GM04503 (cell line): ENCODE measurements around the gene PDE3A.
"Not testable (repeated sequence)": the region's sequence is repeated elsewhere in the genome, so short reads cannot be mapped to it uniquely, and the experiment has no call there.

Experiments
- DNase-seq: peaks from one replicate; pipeline ENCODE4 v3.0.0-alpha.2; 2012; ENCODE audit warnings: low read depth

The PDE3A gene

GRCh38 chr12:20374795-20375194, 6.5 kb downstream of the PDE3A start:
- DNase-seq, result no peak

DNA sequence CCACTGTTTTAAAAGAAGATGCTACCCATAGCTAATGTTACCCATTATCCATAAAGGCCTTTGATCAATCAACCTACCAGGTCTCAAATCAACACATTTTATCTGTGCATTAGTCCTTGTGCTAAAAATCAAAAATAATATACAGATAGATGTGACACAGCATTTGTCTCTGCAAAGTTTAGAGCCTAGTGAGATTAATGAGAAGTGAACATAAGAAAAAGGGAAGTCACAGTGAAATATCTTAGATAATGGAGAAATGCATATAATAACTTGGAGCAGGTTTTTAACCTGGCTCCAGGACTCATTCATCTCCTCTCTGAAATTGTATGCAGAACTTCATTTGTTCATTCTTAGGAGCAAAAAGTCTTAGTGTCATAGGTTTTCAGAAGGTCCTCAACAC, 7.2 kb downstream of the PDE3A start:
- no peak for DNase-seq

DNA sequence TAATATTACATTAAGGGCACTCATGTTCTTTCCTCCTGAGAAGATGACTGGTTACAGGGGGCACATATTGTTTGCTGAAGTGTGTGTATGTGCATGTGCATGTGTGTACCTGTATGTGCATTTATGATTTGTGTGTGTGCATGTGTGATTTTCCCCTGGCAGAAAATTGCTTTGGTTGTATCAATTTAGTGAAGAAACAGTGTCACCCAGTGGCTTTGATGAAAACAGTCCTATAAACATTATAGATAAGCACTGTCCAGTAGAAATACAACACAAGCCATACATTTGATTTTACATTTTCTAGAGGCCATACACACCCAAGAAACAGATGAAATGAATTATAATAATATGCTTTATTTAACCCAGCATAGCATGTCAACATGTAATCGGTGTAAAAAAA, 8.6 kb downstream of the PDE3A start:
- DNase-seq, result no peak

- no peak for DNase-seq
Observed at GRCh38 chr12:20377750-20378149, 9.4 kb downstream of the PDE3A start.

GRCh38 chr12:20382117-20382516, 13.8 kb downstream of the PDE3A start:
- DNase-seq, result no peak

- DNase-seq, result no peak
Observed at GRCh38 chr12:20383612-20384011, 15.3 kb downstream of the PDE3A start.

DNA sequence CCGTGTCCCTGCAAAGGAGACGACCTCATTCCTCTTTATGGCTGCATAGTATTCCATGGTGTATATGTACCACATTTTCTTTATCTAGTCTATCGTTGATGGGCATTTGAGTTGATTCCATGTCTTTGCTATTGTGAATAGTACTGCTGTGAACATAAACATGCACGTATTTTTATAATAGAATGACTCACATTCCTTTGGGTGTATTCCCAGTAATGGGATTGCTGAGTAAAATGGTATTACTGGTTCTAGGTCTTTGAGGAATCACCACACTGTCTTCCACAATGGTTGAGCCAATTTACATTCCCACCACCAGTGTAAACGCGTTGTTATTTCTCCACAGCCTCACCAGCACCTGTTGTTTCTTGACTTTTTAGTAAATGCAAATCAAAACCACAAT, 16.5 kb downstream of the PDE3A start:
- DNase-seq, result not testable (repeated sequence)

- DNase-seq, result no peak
Observed at GRCh38 chr12:20390846-20391245, 22.5 kb downstream of the PDE3A start.

GRCh38 chr12:20392339-20392738, 24.0 kb downstream of the PDE3A start:
- no peak for DNase-seq

DNA sequence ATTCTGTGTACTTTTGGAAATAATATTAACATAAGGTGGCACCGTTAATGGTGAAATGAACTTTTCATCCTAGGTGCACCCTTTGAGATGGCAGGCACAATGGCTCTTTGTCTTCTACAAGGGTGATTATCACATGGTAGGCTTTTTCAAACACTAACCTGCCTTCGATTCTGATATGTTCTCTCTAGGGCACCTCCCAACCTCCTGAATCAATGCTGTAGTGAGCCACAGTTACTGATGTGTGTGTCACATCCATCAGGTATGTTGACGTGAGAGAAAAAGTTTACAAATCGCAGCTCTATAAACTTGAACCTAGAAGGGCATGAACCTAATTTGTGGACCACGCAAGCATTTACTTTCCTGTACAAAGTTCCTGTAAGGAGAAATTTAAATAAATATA, 25.4 kb downstream of the PDE3A start:
- DNase-seq, result no peak

DNA sequence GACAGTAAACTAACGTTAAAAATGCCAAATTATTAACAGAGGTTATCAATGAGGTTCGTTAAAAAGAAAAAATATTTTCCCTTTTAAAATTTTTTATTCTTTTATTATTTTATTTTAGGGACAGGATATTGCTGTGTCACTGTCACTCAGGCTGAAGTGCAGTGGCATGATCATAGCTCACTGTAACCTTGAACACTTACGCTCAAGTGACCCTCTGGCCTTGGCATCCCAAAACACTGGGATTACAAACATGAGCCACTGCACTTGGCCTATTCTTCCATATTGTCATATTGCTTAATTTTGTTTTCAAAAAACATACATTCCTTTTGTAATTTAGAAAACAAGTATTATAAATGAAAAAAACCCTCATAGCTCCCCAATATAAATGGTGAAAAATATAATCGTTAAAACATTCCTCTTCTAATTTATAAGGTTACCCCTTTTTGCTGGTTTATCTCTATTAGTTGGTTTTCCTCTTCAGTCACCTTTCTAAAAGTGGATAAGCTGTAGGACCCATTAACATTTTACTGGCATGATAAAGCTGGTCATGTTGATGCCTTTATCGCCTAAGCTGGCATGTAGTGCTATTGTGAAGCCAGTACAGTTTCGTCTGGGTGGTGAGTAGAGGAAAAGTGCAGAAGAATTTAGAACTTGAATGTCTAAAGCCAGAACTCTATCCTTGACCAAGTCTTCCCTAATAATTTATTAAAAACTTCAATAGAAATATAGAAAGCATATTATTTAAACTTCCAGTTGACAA, 27.6 kb downstream of the PDE3A start:
- no peak for DNase-seq

DNA sequence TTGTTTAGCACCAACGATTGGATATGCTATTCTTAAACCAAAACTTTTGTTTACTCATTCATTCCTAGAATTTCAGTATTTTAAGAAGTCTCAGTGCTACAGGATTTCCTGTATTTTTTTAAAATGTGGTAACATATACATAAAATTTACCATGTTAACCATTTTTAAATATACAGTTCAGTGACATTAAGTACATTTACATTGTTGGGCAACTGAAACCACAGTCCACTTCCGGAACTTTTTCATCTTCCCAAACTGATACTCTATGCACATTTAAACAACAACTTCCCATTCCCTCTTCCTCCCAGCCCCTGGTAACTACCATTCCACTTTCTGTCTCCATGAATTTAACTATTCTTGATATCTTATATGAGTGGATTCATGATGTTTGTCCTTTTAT, 30.3 kb downstream of the PDE3A start:
- no peak for DNase-seq

DNA sequence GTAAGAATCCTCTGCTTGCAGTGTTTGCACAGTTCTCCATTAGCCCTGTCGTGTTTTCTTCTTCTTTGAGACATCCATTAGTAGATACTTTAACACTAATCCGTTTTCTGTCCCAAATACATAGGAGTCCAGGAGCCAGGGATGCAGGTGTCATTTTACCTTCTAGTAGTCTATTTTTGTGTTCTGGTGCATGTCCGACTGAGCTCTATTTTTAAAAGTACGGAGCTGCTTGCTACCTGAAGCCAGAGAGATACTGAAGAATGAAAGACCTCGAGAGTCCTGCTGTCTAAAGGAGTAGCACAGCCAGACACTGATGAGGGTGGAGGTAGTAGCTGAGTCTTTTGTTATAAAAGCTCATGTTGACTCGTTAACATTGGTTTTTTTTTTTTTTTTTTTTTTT, 31.7 kb downstream of the PDE3A start:
- DNase-seq, result no peak

DNA sequence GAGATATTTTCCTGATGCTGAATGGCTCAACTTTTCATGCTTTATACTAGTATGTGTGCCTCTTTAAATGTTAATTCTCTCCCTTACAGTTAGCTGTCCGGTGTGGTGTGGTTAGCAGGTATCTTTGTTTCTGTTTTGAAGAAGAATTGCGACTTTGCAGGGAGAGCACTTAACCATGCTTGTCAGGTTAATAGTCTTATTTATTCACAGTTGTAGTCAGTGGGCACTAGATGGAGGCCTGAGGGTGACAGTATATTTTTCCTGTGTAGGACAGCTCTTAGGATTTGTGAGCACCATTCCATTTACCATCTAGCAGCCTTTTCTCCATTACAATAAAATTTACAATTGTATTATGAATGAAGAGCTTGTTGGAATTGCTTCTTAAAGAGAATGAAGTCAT, 34.9 kb downstream of the PDE3A start:
- no peak for DNase-seq

DNA sequence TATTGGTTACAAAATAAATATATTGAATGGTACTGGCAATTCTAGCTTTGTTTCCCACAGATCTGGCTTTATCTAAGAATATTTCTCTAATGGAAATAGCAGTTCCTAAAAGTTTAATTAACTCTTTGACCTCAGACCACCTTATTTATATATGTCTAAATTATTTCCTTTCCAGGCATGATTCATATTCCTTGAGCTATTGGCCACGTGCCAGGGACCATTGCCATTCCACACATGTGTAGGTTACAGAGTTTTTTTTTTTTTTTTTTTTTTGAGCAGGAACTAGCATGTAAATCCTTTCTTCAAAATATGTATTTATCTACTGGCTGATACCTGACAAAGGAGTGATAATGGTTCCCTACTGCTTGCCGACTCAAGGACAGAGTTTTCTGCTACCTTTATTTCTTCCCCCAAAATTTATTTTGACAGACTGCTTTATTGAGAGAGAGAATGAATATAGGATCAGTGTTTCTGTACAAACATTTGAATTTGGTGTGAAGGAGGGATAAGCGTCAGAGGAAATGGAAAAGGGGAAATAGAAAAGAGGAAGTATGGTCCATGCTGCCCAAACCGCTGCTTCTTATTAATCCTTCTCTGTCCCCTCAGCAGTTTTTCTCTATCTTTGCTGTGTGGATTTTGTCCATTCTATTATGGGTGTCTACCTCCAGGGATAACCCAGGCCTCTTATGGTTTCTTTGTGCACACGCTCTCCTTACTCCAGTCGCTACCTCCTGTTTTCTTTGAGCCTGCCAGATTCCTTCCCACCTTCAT, 36.4 kb downstream of the PDE3A start:
- no peak for DNase-seq

DNA sequence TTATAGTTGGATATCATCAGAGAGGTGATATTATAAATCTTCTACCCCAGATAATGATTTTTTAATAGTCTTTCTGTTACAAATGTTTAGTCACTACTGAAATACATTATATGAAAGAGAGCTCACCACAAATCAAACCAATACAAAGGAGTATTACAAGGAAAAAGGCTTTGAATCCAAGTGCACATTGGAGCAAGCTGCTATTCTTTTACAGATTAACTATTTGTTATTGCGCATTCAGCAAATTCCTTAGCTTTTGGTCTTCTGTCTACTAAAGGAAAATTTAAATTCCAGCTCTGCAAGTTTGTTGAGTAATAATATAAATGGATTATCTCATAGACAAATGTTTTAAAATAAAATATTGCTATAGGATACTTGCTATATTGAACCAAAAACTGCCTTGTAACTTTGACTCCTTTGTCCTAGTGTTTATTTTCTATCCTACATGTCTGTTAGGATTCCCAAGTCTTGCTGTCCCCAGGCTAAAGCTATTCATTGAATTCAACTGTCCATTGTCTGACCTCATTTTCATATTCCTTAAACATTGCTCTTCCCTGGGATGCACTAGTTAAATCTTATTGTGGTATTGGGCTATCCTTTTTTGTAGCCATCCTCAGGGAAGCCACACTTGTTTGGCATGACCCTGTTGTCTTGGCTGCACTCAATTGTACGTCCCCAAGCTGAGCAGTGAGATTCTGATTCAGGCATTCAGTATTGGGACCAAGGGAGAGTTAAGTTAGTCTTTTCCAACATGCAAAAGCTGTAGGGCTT, 41.5 kb downstream of the PDE3A start:
- DNase-seq, result no peak

- DNase-seq, result no peak
Observed at GRCh38 chr12:20410734-20411133, 42.4 kb downstream of the PDE3A start.

GRCh38 chr12:20411345-20411744, 43.0 kb downstream of the PDE3A start:
- DNase-seq, result no peak

- DNase-seq, result no peak
Observed at GRCh38 chr12:20415028-20415427, 46.7 kb downstream of the PDE3A start.

- no peak for DNase-seq
Observed at GRCh38 chr12:20415641-20416040, 47.3 kb downstream of the PDE3A start.

GRCh38 chr12:20420557-20420956, 52.2 kb downstream of the PDE3A start:
- DNase-seq, result no peak

DNA sequence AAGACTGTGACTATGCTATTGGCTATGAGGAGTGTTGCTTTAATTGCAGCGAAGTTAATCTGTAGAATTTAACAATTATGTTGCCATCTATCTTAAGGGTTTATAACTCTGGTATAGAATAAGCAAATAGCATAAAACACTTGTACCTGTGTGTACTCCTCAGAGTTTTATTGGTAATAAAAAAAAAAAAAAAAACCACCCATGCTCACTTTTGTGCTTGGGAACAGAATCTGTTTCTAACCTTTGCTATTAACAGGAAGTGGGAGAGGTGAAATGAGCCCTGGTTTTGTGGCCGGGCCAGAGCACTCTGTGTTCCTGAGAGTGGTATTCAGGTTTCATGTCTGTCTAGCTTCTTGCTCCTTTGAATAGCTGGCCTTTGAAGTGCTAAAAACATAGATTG, 53.1 kb downstream of the PDE3A start:
- DNase-seq, result no peak

DNA sequence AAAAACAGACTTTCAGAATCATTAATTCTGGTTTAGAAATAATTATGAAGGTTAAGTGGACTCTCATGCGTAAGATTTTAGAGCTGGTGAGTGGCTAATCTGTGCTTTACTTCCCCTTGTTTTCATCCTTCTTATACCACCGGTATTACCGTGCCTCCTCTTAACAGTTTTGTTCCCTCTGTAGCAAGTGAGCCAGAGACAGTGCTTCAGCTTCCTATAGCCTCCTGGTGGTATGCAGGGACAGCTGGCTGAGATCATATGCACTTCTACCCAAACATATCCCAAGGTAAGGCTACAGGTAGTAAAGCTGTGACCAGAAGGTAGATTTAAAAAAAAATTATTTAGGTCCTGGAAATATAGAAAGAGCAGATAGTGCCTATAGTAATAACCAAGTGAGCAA, 55.2 kb downstream of the PDE3A start:
- DNase-seq, result no peak
